H1 (cell line): ENCODE measurements around the gene KPNA3. TPM values are rescaled to one million over a fixed set of nuclear protein-coding genes. Genes with fewer than 3 reads are reported as not detected.

Experiments
- CTCF ChIA-PET: fragments of 300-600 bp; sonication (Branson Sonifier 250); formaldehyde crosslinking; loops from one replicate; lab custom pipeline; 2021; ENCODE audit not compliant: partially characterized antibody; lab: Charles Lee
- POLR2A ChIA-PET: fragments of 300-600 bp; sonication (Branson Sonifier 250); formaldehyde crosslinking; loops from one replicate; lab custom pipeline; 2021; ENCODE audit warnings: inconsistent platforms; ENCODE audit not compliant: partially characterized antibody; lab: Charles Lee
- DNase-seq, 2 experiments: peaks; one replicate each; pipeline versions ENCODE4 v3.0.0 to v3.0.0-alpha.2; 2010 to 2022; ENCODE audit warnings: low spot score in 2 of 2, low read depth in 1 of 2, mixed read lengths in 1 of 2
- FAIRE-seq: peaks from 2 replicates; lab custom pipeline; 2011; peaks lifted over from hg19 to GRCh38; lab: Jason Lieb, UNC
- H2AFZ ChIP-seq: 2 replicates; pipeline ENCODE4 v1.8.1; 2012; ENCODE audit warnings: low read length, inconsistent platforms
- H2AK5ac ChIP-seq: 2 replicates; pipeline ENCODE4 v1.6.1; 2013; ENCODE audit warnings: low read depth, low read length
- H2BK120ac ChIP-seq: replicated peaks from 2 replicates; pipeline ENCODE3; 2013; ENCODE audit warnings: low read depth, low read length, inconsistent platforms
- H2BK12ac ChIP-seq: 2 replicates; pipeline ENCODE4 v1.6.1; 2013; ENCODE audit warnings: low read depth, low read length
- H2BK15ac ChIP-seq: 2 replicates; pipeline ENCODE4 v1.6.1; 2013; ENCODE audit warnings: low read length
- H2BK20ac ChIP-seq: 2 replicates; pipeline ENCODE4 v1.6.1; 2013; ENCODE audit warnings: low read length
- H2BK5ac ChIP-seq: 2 replicates; pipeline ENCODE4 v1.6.1; 2013; ENCODE audit warnings: low read depth, low read length
- H3K14ac ChIP-seq: 2 replicates; pipeline ENCODE4 v1.6.1; 2013; ENCODE audit warnings: inconsistent platforms; ENCODE audit not compliant: insufficient read length
- H3K18ac ChIP-seq: 2 replicates; pipeline ENCODE4 v1.6.1; 2013; ENCODE audit warnings: low read length; ENCODE audit errors: extremely low read depth
- H3K23ac ChIP-seq: 2 replicates; pipeline ENCODE4 v1.6.1; 2013; ENCODE audit warnings: inconsistent platforms; ENCODE audit not compliant: insufficient read length
- H3K23me2 ChIP-seq: 2 replicates; pipeline ENCODE4 v1.6.1; 2013; ENCODE audit warnings: low read depth, low read length
- H3K27ac ChIP-seq: 2 replicates; pipeline ENCODE4 v1.6.1; 2011; ENCODE audit warnings: low read depth, low read length, inconsistent platforms
- H3K27me3 ChIP-seq, 4 experiments: replicated peaks in 1 of 4; 1 replicate in 1 of 4; 2 replicates in 3 of 4; pipeline versions ENCODE4 v1.6.1 to v1.8.1; 2011 to 2013; ENCODE audit warnings: low read length in 3 of 4, mild to moderate bottlenecking in 3 of 4, inconsistent platforms in 2 of 4, mixed read lengths in 2 of 4, moderate library complexity in 1 of 4; ENCODE audit not compliant: control insufficient read depth in 3 of 4, insufficient read depth in 3 of 4; ENCODE audit errors: extremely low read depth in 1 of 4
- H3K36me3 ChIP-seq, 4 experiments: 2 replicates each; pipeline versions ENCODE4 v1.6.1 to v1.8.1; 2011 to 2013; ENCODE audit warnings: mild to moderate bottlenecking in 4 of 4, low read length in 3 of 4, moderate library complexity in 2 of 4, control low read depth in 1 of 4, inconsistent platforms in 1 of 4; ENCODE audit not compliant: insufficient read depth in 4 of 4, control insufficient read depth in 2 of 4
- H3K4ac ChIP-seq: replicated peaks from 2 replicates; pipeline ENCODE3; 2013; ENCODE audit warnings: low read length, low read depth, mixed read lengths, inconsistent platforms; ENCODE audit not compliant: insufficient read length
- H3K4me1 ChIP-seq, 4 experiments: replicated peaks in 1 of 4; 1 replicate in 1 of 4; 2 replicates in 3 of 4; pipeline versions ENCODE4 v1.6.1 to v1.8.1; 2011 to 2013; ENCODE audit warnings: low read length in 3 of 4, inconsistent platforms in 2 of 4, mixed read lengths in 1 of 4; ENCODE audit not compliant: insufficient read depth in 4 of 4, control insufficient read depth in 3 of 4
- H3K4me2 ChIP-seq, 2 experiments: 2 replicates each; pipeline versions ENCODE4 v1.6.1 to v1.8.1; 2011 to 2013; ENCODE audit warnings: low read depth in 2 of 2, low read length in 2 of 2, control low read depth in 1 of 2, inconsistent platforms in 1 of 2, mild to moderate bottlenecking in 1 of 2; ENCODE audit not compliant: insufficient read depth in 1 of 2
- H3K4me3 ChIP-seq, 4 experiments: fragments of 200-600, 300-600 bp in 1 of 4; sonication (generic), shearing (Covaris generic), sonication (Bioruptor Twin) in 1 of 4; 2 replicates each; pipeline versions ENCODE4 v1.5.1 to v1.8.1; 2011 to 2016; ENCODE audit warnings: low read length in 4 of 4, low read depth in 3 of 4, control low read depth in 2 of 4, inconsistent platforms in 2 of 4, mild to moderate bottlenecking in 2 of 4, mixed read lengths in 1 of 4, moderate library complexity in 1 of 4; ENCODE audit not compliant: insufficient read depth in 2 of 4; ENCODE audit errors: extremely low read depth in 1 of 4
- H3K56ac ChIP-seq: replicated peaks from 2 replicates; pipeline ENCODE3; 2013; ENCODE audit warnings: low read depth, mild to moderate bottlenecking, mixed read lengths, low read length, inconsistent platforms; ENCODE audit not compliant: insufficient read length
- H3K79me1 ChIP-seq: 2 replicates; pipeline ENCODE4 v1.6.1; 2013; ENCODE audit warnings: low read depth, low read length, control low read depth
- H3K79me2 ChIP-seq, 2 experiments: 2 replicates each; pipeline versions ENCODE4 v1.6.1 to v1.8.1; 2012 to 2013; ENCODE audit warnings: low read length in 2 of 2, mild to moderate bottlenecking in 2 of 2, inconsistent platforms in 1 of 2; ENCODE audit not compliant: insufficient read depth in 2 of 2, control insufficient read depth in 1 of 2
- H3K9ac ChIP-seq, 4 experiments: replicated peaks in 1 of 4; 1 replicate in 1 of 4; 2 replicates in 3 of 4; pipeline versions ENCODE4 v1.6.1 to v1.8.1; 2011 to 2013; ENCODE audit warnings: low read depth in 3 of 4, low read length in 3 of 4, control low read depth in 2 of 4, mild to moderate bottlenecking in 2 of 4, moderate library complexity in 2 of 4, inconsistent platforms in 1 of 4; ENCODE audit errors: extremely low read depth in 1 of 4
- H3K9me3 ChIP-seq, 2 experiments: 2 replicates each; pipeline versions ENCODE4 v1.6.1 to v1.8.1; 2012 to 2013; ENCODE audit warnings: mild to moderate bottlenecking in 2 of 2, moderate library complexity in 2 of 2, control low read depth in 1 of 2, inconsistent platforms in 1 of 2, low read depth in 1 of 2, low read length in 1 of 2, mixed read lengths in 1 of 2; ENCODE audit not compliant: insufficient read depth in 2 of 2
- H4K20me1 ChIP-seq, 2 experiments: replicated peaks in 1 of 2; 2 replicates each; pipeline versions ENCODE3 to v1.8.1; 2011 to 2013; ENCODE audit warnings: inconsistent platforms in 2 of 2, low read length in 2 of 2, mild to moderate bottlenecking in 1 of 2; ENCODE audit not compliant: insufficient read depth in 2 of 2, control insufficient read depth in 1 of 2
- H4K5ac ChIP-seq: 2 replicates; pipeline ENCODE4 v1.6.1; 2013; ENCODE audit warnings: low read length, low read depth, mixed read lengths, inconsistent platforms; ENCODE audit not compliant: insufficient read length
- H4K8ac ChIP-seq: 2 replicates; pipeline ENCODE4 v1.8.0; 2013; ENCODE audit warnings: mild to moderate bottlenecking, moderate library complexity, low read length, inconsistent platforms; ENCODE audit not compliant: insufficient read depth; ENCODE audit errors: extremely low read depth
- H4K91ac ChIP-seq: replicated peaks from 2 replicates; pipeline ENCODE3; 2013; ENCODE audit warnings: low read length, mixed read lengths, inconsistent platforms; ENCODE audit not compliant: insufficient read length
- BACH1 ChIP-seq: IDR thresholded peaks from 2 replicates; pipeline ENCODE4 v1.6.1; 2012; ENCODE audit warnings: low read length, improper control_type of control experiment
- CEBPB ChIP-seq: IDR thresholded peaks from 2 replicates; pipeline ENCODE4 v1.6.1; 2012; ENCODE audit warnings: low read depth, low read length
- EP300 ChIP-seq, 2 experiments: IDR thresholded peaks; 1 replicate in 1 of 2; 2 replicates in 1 of 2; pipeline ENCODE4 v1.6.1; 2011 to 2012; ENCODE audit warnings: low read depth in 2 of 2, low read length in 2 of 2, mild to moderate bottlenecking in 2 of 2, borderline replicate concordance in 1 of 2, inconsistent platforms in 1 of 2, moderate library complexity in 1 of 2
- GABPA ChIP-seq: IDR thresholded peaks from 2 replicates; pipeline ENCODE4 v1.6.1; 2011; ENCODE audit warnings: mild to moderate bottlenecking, low read length, moderate library complexity, borderline replicate concordance; ENCODE audit not compliant: insufficient read depth
- KDM4A ChIP-seq: IDR thresholded peaks from one replicate; pipeline ENCODE4 v1.7.1; 2012; ENCODE audit warnings: low read depth, mild to moderate bottlenecking, moderate library complexity, low read length, inconsistent platforms; ENCODE audit not compliant: severe bottlenecking
- NANOG ChIP-seq: IDR thresholded peaks from 2 replicates; pipeline ENCODE4 v1.6.1; 2011; ENCODE audit warnings: low read length, low read depth, mild to moderate bottlenecking, inconsistent platforms; ENCODE audit not compliant: insufficient read depth, poor library complexity, severe bottlenecking
- PHF8 ChIP-seq: fragments of 200-600 bp; sonication (generic); conservative IDR thresholded peaks from 2 replicates; pipeline ENCODE4 v1.7.1; 2012; ENCODE audit warnings: low read depth, mild to moderate bottlenecking, inconsistent platforms, low read length, moderate library complexity
- POLR2AphosphoS5 ChIP-seq: IDR thresholded peaks from 2 replicates; pipeline ENCODE4 v1.6.1; 2011; ENCODE audit warnings: low read depth, low read length
- POU5F1 ChIP-seq: IDR thresholded peaks from 2 replicates; pipeline ENCODE4 v1.6.1; 2011; ENCODE audit warnings: low read depth, mild to moderate bottlenecking, low read length, moderate library complexity
- RXRA ChIP-seq: IDR thresholded peaks from 2 replicates; pipeline ENCODE4 v1.6.1; 2011; ENCODE audit warnings: low read depth, mild to moderate bottlenecking, low read length, moderate library complexity; ENCODE audit not compliant: insufficient read depth
- SIRT6 ChIP-seq: IDR thresholded peaks from one replicate; pipeline ENCODE4 v1.7.1; 2012; ENCODE audit warnings: low read length, inconsistent platforms
- SP1 ChIP-seq: IDR thresholded peaks from 2 replicates; pipeline ENCODE4 v1.6.1; 2011; ENCODE audit warnings: low read depth, low read length
- SRF ChIP-seq: IDR thresholded peaks from 2 replicates; pipeline ENCODE4 v1.6.1; 2011; ENCODE audit warnings: mild to moderate bottlenecking, low read depth, low read length, moderate library complexity
- SUZ12 ChIP-seq: fragments of 200-600 bp; sonication (generic); IDR thresholded peaks from 2 replicates; pipeline ENCODE4 v1.6.1; 2012; ENCODE audit warnings: mild to moderate bottlenecking, inconsistent platforms, low read length, moderate library complexity, mixed read lengths
- TCF12 ChIP-seq: IDR thresholded peaks from 2 replicates; pipeline ENCODE4 v1.6.1; 2011; ENCODE audit warnings: low read depth, mild to moderate bottlenecking, low read length
- WGBS, 2 experiments: shearing (Covaris generic) in 1 of 2; methylation state at CpG; one replicate each; pipeline versions ENCODE4 v1.1.6 to v1.1.7; 2013 to 2015; ENCODE audit warnings: low lambda C conversion rate in 2 of 2, mixed read lengths in 2 of 2, inconsistent platforms in 1 of 2, low coverage in 1 of 2, missing lambda C conversion rate in 1 of 2; ENCODE audit not compliant: insufficient replicate concordance in 2 of 2, insufficient coverage in 1 of 2, insufficient read length in 1 of 2; ENCODE audit errors: extremely low coverage in 1 of 2, missing lambda C conversion rate in 1 of 2; 5-methylcytosine and 5-hydroxymethylcytosine counted together
- polyA plus RNA-seq, 7 experiments: library from polyadenylated mRNA; depleted of rRNA in 3 of 7; stranded (reverse) in 5 of 7; unstranded in 2 of 7; fragments of >200 nt in 5 of 7; fragments of 200-250 nt in 2 of 7; gene quantifications; 1 replicate in 5 of 7; 2 replicates in 1 of 7; 4 replicates in 1 of 7; pipeline versions ENCODE4 v1.2.1 to v1.2.3, GENCODE V29; 2011 to 2013; ENCODE audit warnings: missing spikeins in 2 of 7, mixed read lengths in 2 of 7
- total RNA-seq: library from RNA; stranded (reverse); fragmentation: NEBNext Ultra II Directional; extraction: Animal tissue kit (Norgen Biotek cat#: 25700); gene quantifications from 2 replicates; pipeline ENCODE4 v1.2.1, GENCODE V29; 2021

Gene KPNA3
- total and polyA plus RNA-seq, 2 of the 8 experiments (the other 6 are each of a cell fraction or from before 2014, with no cell fraction given), result 21.4 to 63.2 TPM

GRCh38 chr13:49782784-49783183 is 9.7 kb downstream of the KPNA3 start:
- no peak overlapping the region for H3K27ac ChIP-seq
- ChIA-PET CTCF (no interaction called here), POLR2A (interaction anchor here (3.8 kb wide), 1 partner anchor 10 kb away, joined by 21 read pairs; the partner anchor contains the start of gene KPNA3)
- H4K5ac ChIP-seq, result no peak overlapping the region
- no peak overlapping the region for H2BK5ac ChIP-seq
- H2BK12ac ChIP-seq, result no peak overlapping the region
- H4K20me1 ChIP-seq, result peaks cover 6 to 16% of the 10 kb centered on the region in 2 experiments
- peaks cover 10% of the 10 kb centered on the region for H3K79me1 ChIP-seq
- no peaks in the 10 kb centered on the region for H3K27me3 ChIP-seq
- no peak overlapping the region for H3K4ac ChIP-seq
- H4K91ac ChIP-seq, result no peak overlapping the region
- DNase-seq, result no peak
- H3K9ac ChIP-seq, result no peak overlapping the region
- peaks cover 18 to 96% of the 10 kb centered on the region in 2 experiments for H3K79me2 ChIP-seq
- H2BK15ac ChIP-seq, result no peak overlapping the region
- H3K23ac ChIP-seq, result no peak overlapping the region
- H2AFZ ChIP-seq, result no peak overlapping the region
- H3K18ac ChIP-seq, result no peak overlapping the region
- peaks cover 0 to 5% (median 0%) of the 10 kb centered on the region in 4 experiments; a peak in 2 of 7 replicates for H3K4me1 ChIP-seq
- no peak overlapping the region for H4K8ac ChIP-seq
- no peak overlapping the region for H3K14ac ChIP-seq
- WGBS, 2 experiments, result 91% methylated on average over 2 of the region's 2 CpGs; no CpG with 5 or more reads in 1 of the 2 experiments
- no peak for FAIRE-seq
- no peaks in the 10 kb centered on the region for H3K9me3 ChIP-seq
- H3K4me3 ChIP-seq, result no peak overlapping the region
- no peak overlapping the region for H2BK120ac ChIP-seq
- no peak overlapping the region for H3K4me2 ChIP-seq
- no peak overlapping the region for H3K56ac ChIP-seq
- no peak overlapping the region for H2BK20ac ChIP-seq
- no peaks in the 10 kb centered on the region for H3K36me3 ChIP-seq
- no peak overlapping the region for H2AK5ac ChIP-seq
- H3K23me2 ChIP-seq, result no peaks in the 10 kb centered on the region
- TF ChIP-seq SUZ12 (no peak), SP1 (no peak), KDM4A (no peak), RXRA (no peak), NANOG (no peak), POU5F1 (no peak), EP300 (IDR thresholded peaks at IDR 0.05; ENCODE audit: borderline replicate concordance in 1 of 2, low read depth in 2 of 2, low read length in 2 of 2) (no peak), SIRT6 (no peak), TCF12 (no peak), BACH1 (no peak), CEBPB (no peak), POLR2AphosphoS5 (no peak), PHF8 (no peak), SRF (no peak), GABPA (no peak)
